HG03097 (cell line): ENCODE measurements around the gene GRB10.

ENCODE experiments used
- ATAC-seq: cut with Tn5 transposase; IDR thresholded peaks from one replicate; pipeline ENCODE4 v1.9.1; 2021; ENCODE audit not compliant: unreplicated experiment, low FRiP score

Gene GRB10

GRCh38 chr7:50696810-50697582 lies 85.7 kb downstream of the GRB10 start:
- no peak for ATAC-seq

GRCh38 chr7:50695026-50695425 lies 87.7 kb downstream of the GRB10 start:
- ATAC-seq, result no peak

GRCh38 chr7:50693455-50694130 lies 89.1 kb downstream of the GRB10 start:
- ATAC-seq, result no peak

GRCh38 chr7:50690541-50691011 lies 92.1 kb downstream of the GRB10 start:
- ATAC-seq, result no peak

- no peak for ATAC-seq
These were observed 94.5 kb downstream of the GRB10 start for GRCh38 chr7:50688226-50688590.

GRCh38 chr7:50687575-50688225 lies 95.0 kb downstream of the GRB10 start:
- ATAC-seq, result no peak

GRCh38 chr7:50687096-50687495 lies 95.6 kb downstream of the GRB10 start:
- ATAC-seq, result no peak

- no peak for ATAC-seq
These were observed 97.3 kb downstream of the GRB10 start for GRCh38 chr7:50685135-50686065.

GRCh38 chr7:50684713-50685075 lies 98.0 kb downstream of the GRB10 start:
- no peak for ATAC-seq

GRCh38 chr7:50684011-50684712 lies 98.5 kb downstream of the GRB10 start:
- ATAC-seq, result no peak

- ATAC-seq, result no peak
These were observed 100.1 kb downstream of the GRB10 start for GRCh38 chr7:50682573-50682972.

GRCh38 chr7:50682079-50682478 lies 100.6 kb downstream of the GRB10 start:
- ATAC-seq, result no peak

- ATAC-seq, result no peak
These were observed 101.2 kb downstream of the GRB10 start for GRCh38 chr7:50681432-50682045.

- ATAC-seq, result peak; percentile 55
These were observed 103.3 kb downstream of the GRB10 start for GRCh38 chr7:50679218-50680007.

- no peak for ATAC-seq
These were observed 104.1 kb downstream of the GRB10 start for GRCh38 chr7:50678586-50678985.

GRCh38 chr7:50677638-50677996 lies 105.1 kb downstream of the GRB10 start:
- no peak for ATAC-seq

- ATAC-seq, result no peak
These were observed 105.7 kb downstream of the GRB10 start for GRCh38 chr7:50676740-50677637.

GRCh38 chr7:50676079-50676478 lies 106.6 kb downstream of the GRB10 start:
- no peak for ATAC-seq
